ENCODE data around the gene SLC9B1.

SLC9B1 gene

GRCh38 chr4:102858828-102859464, 160.6 kb downstream of the SLC9B1 start:
- peaks cover 0 to 8% of the 10 kb centered on the region in 2 donors for H3K9me3 ChIP-seq (ENCODE audit: control insufficient read depth in 1 of 2, low read length in 2 of 2)
- H3K27me3 ChIP-seq (ENCODE audit: low read depth, low read length), result no peaks in the 10 kb centered on the region
- no peaks in the 10 kb centered on the region for H3K36me3 ChIP-seq (ENCODE audit: control insufficient read depth in 1 of 2, insufficient read depth in 2 of 2, low read length in 2 of 2)
- H3K27ac ChIP-seq (ENCODE audit: low read length), result no peak overlapping the region
- no peaks in the 10 kb centered on the region for H3K4me1 ChIP-seq (ENCODE audit: control insufficient read depth in 1 of 2, insufficient read depth in 2 of 2, low read length in 2 of 2)
- no peak overlapping the region for H3K4me3 ChIP-seq (ENCODE audit: low read depth in 1 of 2, low read length in 2 of 2)

Measured in muscle layer of duodenum (tissue), 2 donors.